Forelimb muscle (tissue), 1 donor: ENCODE data around the gene ADAM22. TPM values are rescaled to one million over a fixed set of nuclear protein-coding genes. Genes with fewer than 3 reads are reported as not detected.
"Not testable (repeated sequence)": the region's sequence is repeated elsewhere in the genome, so short reads cannot be mapped to it uniquely, and the experiment has no call there.

Source experiments
- DNase-seq: peaks from one replicate; pipeline ENCODE4 v3.0.0-alpha.2; 2013; ENCODE audit warnings: low read depth
- polyA plus RNA-seq: library from polyadenylated mRNA; unstranded; fragments of 120-200 nt; gene quantifications from one replicate; pipeline ENCODE4 v1.2.1, GENCODE V29; 2013; ENCODE audit not compliant: insufficient read length

Gene ADAM22
- polyA plus RNA-seq, 1 donor, result 9.1 TPM

GRCh38 chr7:88156356-88156755 is 222.3 kb downstream of the ADAM22 start:
- no peak for DNase-seq

- not testable (repeated sequence) for DNase-seq
These were observed 225.7 kb downstream of the ADAM22 start for GRCh38 chr7:88159741-88160140.

- DNase-seq, result no peak
These were observed 231.6 kb downstream of the ADAM22 start for GRCh38 chr7:88165697-88166096.

GRCh38 chr7:88167223-88167622 is 233.2 kb downstream of the ADAM22 start:
- no peak for DNase-seq

- DNase-seq, result no peak
These were observed 233.7 kb downstream of the ADAM22 start for GRCh38 chr7:88167721-88168120.

- DNase-seq, result peak; percentile 26
These were observed 235.8 kb downstream of the ADAM22 start for GRCh38 chr7:88169717-88170320.

GRCh38 chr7:88172842-88173241 is 238.8 kb downstream of the ADAM22 start:
- no peak for DNase-seq

- DNase-seq, result no peak
These were observed 242.1 kb downstream of the ADAM22 start for GRCh38 chr7:88176190-88176589.

GRCh38 chr7:88183051-88183450 is 249.0 kb downstream of the ADAM22 start:
- DNase-seq, result no peak

- no peak for DNase-seq
These were observed 250.8 kb downstream of the ADAM22 start for GRCh38 chr7:88184848-88185304.

GRCh38 chr7:88185650-88186049 is 251.6 kb downstream of the ADAM22 start:
- DNase-seq, result no peak

GRCh38 chr7:88191911-88192310 is 257.9 kb downstream of the ADAM22 start:
- DNase-seq, result no peak

GRCh38 chr7:88200261-88200660 is 266.2 kb downstream of the ADAM22 start:
- DNase-seq, result no peak

GRCh38 chr7:88200789-88201188 is 266.7 kb downstream of the ADAM22 start:
- DNase-seq, result no peak

GRCh38 chr7:88201305-88201704 is 267.3 kb downstream of the ADAM22 start:
- no peak for DNase-seq

- no peak for DNase-seq
These were observed 268.2 kb downstream of the ADAM22 start for GRCh38 chr7:88202278-88202677.

GRCh38 chr7:88202799-88203198 is 268.7 kb downstream of the ADAM22 start:
- no peak for DNase-seq

- DNase-seq, result no peak
These were observed 269.4 kb downstream of the ADAM22 start for GRCh38 chr7:88203401-88203800.

- no peak for DNase-seq
These were observed 270.6 kb downstream of the ADAM22 start for GRCh38 chr7:88204525-88205110.

- no peak for DNase-seq
These were observed 271.1 kb downstream of the ADAM22 start for GRCh38 chr7:88205179-88205578.

- DNase-seq, result no peak
These were observed 272.2 kb downstream of the ADAM22 start for GRCh38 chr7:88206254-88206653.

GRCh38 chr7:88208521-88208920 is 274.5 kb downstream of the ADAM22 start:
- no peak for DNase-seq

GRCh38 chr7:88212918-88213317 is 278.9 kb downstream of the ADAM22 start:
- no peak for DNase-seq

GRCh38 chr7:88214456-88214855 is 280.4 kb downstream of the ADAM22 start:
- DNase-seq, result no peak
